HG02885 (cell line): ENCODE measurements around the gene MRPL50.

Experiments
- ATAC-seq: cut with Tn5 transposase; IDR thresholded peaks from one replicate; pipeline ENCODE4 v1.9.1; 2021; ENCODE audit warnings: mild to moderate bottlenecking; ENCODE audit not compliant: unreplicated experiment, poor library complexity

Gene MRPL50

DNA sequence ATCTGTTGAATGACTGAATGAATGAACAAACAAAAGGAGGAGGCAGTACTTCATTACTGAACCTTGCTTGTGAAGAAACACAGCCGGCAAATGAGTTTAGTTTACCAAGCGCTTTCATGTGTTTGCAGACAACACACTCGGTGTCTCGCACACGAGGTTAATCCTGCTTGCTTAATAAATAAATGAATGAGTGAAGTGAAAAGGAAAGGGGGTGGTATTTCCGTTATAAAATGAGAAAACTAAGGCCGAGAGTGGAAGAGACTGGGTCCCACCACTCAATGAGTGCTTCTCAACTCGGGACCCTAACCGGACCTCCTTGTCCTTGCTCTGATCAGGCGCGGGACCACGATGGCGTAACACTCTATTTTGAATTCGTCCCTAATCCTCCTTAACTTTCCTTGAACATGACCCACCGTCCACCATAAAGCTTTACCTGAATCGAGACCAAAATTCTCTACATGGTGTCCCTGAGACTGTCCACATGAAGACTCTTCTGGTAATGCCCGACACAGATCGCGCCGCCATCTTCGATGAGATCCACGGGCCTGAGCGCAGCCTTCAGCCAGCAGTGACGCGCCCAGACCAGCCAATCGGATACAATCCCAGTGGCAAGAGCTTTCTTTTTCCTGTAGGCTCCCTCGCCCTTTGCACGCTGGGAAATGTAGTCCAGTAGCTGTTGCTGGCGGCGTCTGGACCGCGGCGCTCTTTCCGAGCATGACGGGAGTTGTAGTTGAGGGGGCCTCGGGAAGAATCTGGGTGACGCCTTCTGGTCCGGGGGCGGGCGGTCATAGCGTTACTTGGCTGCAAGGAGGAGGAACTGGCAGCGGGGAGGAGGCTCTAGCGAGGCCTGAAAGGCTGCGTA is at the start of gene MRPL50, which contains the start of gene ZNF189:
MRPL50 (minus strand) TSS at position 551 of the 862 bp plus-strand sequence; CDS start at position 525, 26 bp downstream.
ZNF189 (plus strand) TSS at position 784 of the 862 bp plus-strand sequence. CDS start 306 bp downstream, outside the sequence.
- ATAC-seq: peak; percentile 96

- no peak for ATAC-seq
Measured at GRCh38 chr9:101446732-101447131, 48.3 kb upstream of the MRPL50 start.

DNA sequence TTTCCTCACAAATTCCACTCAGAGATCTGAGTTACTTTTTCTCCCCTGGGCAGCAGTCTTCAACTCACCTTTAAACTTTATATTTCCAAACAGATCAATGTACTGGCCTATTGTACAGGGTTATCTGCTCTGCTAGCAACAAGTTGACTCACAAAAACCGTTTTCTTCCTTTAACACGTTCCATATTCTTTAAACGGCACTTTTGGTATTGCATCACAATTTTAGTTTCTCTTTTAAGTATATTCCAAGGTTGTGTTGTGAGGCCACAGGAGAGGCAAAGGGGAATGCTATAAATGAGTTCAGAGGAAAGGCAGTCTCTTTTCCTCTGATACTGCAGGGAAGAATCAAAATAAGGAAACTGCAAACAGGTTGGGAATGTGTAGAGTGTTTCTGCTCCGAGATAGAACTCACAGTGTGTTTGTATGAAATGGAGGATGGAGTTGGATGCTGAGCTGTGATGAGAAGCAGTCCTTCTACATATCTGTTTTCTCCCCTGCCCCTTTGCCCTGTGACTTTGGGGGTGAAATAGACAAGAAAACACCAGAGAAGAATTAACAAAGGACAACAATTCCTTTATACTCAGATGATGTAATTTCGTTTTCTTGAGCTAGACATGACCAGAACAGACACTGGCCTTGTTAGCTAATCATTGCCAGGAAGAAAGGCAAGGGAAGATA is 47.1 kb upstream of the MRPL50 start:
- no peak for ATAC-seq

- no peak for ATAC-seq
Measured at GRCh38 chr9:101443364-101443771, 45.0 kb upstream of the MRPL50 start.

- no peak for ATAC-seq
Measured at GRCh38 chr9:101442736-101443135, 44.3 kb upstream of the MRPL50 start.

- ATAC-seq: no peak
Measured at GRCh38 chr9:101442318-101442717, 43.9 kb upstream of the MRPL50 start.

GRCh38 chr9:101440714-101441230 is 42.4 kb upstream of the MRPL50 start:
- ATAC-seq: no peak

DNA sequence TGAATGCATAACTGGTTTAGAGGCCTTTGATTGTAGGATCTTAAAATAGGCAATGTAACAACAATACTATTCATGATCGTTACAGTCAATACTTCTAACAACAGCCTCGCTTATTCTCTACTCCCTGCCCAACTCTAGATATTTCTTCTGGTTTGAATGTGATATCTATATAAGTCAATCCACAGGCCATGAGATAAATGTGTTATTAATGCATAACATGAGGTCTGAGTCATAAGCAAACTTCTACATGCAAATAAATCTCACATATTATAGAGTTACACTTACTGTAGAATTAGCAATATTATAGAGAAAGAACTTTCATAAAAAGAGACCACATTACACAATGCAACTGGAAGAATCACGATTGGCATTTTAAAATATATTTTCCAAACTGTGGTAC is 40.1 kb upstream of the MRPL50 start:
- ATAC-seq: no peak

- no peak for ATAC-seq
Measured at GRCh38 chr9:101437806-101438232, 39.4 kb upstream of the MRPL50 start.

- ATAC-seq: no peak
Measured at GRCh38 chr9:101435601-101436079, 37.2 kb upstream of the MRPL50 start, which contains the start of gene ALDOB. Gene ALDOB (minus strand): TSS chr9:101435774. CDS start chr9:101430887, 4,887 bp downstream.

DNA sequence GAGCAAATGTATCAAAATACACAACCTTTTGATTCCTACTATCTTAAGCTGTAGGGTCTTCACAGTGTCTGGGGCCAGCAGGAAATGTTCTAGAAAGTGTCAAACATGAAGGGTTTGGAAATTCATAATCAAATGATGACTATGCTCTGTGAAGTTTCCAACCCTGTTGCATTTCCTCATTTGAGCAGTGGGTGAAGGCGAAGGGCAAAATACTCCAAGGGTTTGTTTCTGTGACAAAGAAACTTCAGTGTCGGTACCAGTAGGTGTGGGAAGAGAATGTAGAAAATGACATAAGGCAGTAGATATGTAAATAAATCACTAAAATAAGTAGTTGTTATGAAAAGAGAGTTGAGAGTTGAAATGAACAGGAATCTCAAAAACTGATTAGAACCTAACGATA is 36.6 kb upstream of the MRPL50 start:
- peak; percentile 40 for ATAC-seq

DNA sequence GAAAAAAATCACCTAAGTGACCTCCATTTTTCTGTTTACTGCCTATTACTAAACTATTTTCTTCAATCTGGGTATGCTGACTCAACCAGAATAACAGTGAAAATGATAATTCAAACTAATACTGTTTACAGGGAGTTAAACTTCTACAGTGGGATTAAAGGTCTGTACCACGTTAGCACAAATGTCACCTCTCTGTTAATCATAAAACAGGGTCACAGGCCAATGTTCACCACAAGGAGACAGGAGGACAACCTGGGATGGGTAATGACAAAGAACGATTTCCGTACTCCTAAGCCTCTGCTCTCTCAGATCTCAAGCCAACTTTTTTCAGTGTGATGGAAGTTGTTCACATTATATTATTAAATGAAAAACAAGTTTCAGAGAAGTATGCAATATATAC is 34.8 kb upstream of the MRPL50 start:
- no peak for ATAC-seq

GRCh38 chr9:101432740-101433139 is 34.3 kb upstream of the MRPL50 start:
- ATAC-seq: no peak

GRCh38 chr9:101432171-101432570 is 33.8 kb upstream of the MRPL50 start:
- ATAC-seq: no peak

DNA sequence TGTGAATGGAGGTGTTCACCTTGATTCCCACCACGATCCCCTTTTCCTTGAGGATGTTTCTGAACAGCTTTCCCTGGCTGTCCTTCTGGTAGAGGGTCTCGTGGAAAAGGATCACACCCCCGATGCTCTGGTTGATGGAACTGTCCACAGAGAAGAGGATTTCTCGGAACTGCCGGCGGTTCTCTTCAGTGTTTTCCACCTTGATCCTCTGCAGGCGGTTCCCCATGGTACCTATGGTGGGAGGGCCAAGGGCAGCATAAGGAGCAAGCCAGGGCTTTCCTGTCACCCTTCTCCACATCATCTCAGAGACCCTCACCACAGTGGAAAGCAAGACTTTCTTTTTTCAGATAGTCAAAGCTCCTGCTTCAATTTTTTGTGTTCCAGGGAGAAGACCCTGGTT is 31.3 kb upstream of the MRPL50 start:
- ATAC-seq: no peak

- ATAC-seq: no peak
Measured at GRCh38 chr9:101428909-101429308, 30.5 kb upstream of the MRPL50 start.

GRCh38 chr9:101427957-101428655 is 29.7 kb upstream of the MRPL50 start:
- peak; percentile 82 for ATAC-seq

DNA sequence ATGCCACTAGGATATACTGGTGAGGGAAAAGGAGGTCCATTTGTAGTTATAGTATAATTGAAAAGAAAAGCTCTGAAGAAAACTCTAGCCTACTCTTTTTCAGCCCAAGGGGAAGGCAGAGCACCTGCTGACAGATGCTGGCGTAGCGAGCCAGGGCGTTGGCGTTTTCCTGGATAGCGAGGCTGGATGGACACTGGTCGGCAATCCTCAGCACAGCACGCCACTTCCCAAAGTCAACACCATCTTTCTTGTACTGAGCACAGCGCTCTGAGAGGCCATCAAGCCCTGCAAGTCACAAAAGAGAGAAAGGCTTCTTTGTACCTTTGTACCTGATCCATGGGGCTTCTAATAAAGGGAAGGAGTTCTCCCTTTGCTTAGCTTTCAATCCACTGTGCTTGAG is 28.9 kb upstream of the MRPL50 start:
- ATAC-seq: no peak

GRCh38 chr9:101421653-101422065 is 23.2 kb upstream of the MRPL50 start:
- ATAC-seq: no peak

DNA sequence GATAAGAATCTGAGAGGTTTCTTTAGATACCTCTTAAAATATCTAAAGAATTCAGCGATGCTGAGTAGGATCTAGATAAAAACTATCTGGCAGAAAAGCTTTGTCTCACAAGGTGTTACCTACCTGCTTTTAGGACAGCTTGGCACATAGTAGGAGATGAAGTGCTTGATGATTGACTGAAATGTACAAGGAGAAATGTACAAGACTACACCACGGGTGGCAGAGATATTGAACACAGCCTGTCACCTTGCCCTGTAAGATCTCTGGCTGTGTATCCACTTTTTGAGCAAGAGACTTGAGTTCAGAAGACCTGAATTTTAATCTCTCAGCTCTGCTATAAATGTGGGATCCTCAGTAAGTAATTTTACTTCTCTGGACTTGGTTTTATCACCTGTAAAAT is 21.4 kb upstream of the MRPL50 start:
- no peak for ATAC-seq
